DMS114 treated with DMSO at 0.1 percent for 48 hours (cell line): ENCODE measurements around the gene METTL9.
"Not testable (repeated sequence)": the region's sequence is repeated elsewhere in the genome, so short reads cannot be mapped to it uniquely, and the experiment has no call there.

Experiments used
- DNase-seq: peaks from one replicate; lab custom pipeline; 2025; ENCODE audit not compliant: unreplicated experiment; lab: John Stamatoyannopoulos, UW

The METTL9 gene

DNA sequence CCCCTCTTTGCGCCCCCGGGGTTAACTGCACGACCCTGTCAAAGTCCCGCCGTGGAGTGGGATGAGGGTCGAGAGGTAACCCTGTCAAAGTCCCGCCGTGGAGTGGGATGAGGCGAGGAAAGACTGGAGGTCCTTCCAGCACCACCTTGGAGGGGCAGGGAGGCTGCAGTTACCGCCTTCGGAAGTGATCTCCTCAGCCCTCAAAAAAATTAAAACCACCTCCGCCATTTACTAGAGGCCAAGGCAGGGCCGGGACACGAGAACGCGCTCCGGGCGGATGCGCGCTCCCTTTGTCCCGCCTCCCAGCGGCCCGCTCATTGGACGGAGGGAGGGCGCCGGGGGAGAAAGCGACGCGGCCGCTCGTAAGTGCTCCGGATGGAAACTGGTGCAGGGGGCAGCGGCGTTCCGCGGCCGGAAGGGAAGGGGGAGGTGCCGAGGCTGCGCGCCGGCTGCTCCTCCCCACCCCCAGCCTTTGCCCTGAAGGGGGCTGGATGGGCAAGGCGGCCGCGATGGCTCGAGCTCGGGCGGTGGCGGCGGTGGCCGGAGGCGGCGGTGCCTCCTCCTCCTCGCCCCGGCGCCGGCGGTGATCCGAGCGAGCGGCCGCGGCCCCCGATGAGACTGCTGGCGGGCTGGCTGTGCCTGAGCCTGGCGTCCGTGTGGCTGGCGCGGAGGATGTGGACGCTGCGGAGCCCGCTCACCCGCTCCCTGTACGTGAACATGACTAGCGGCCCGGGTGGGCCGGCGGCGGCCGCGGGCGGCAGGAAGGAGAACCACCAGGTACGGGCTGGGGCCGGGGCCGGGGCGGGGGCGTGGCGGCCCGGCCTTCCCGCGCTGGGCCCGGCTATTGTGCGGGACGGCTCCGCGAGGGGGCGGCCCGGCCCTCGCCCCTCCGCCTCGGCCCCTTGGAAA is at the start of gene METTL9:
Gene METTL9, plus strand, starts transcription at position 456 of the 909 bp plus-strand sequence. Its CDS starts 157 bp downstream, at position 613.
- peak; percentile 79 for DNase-seq

DNA sequence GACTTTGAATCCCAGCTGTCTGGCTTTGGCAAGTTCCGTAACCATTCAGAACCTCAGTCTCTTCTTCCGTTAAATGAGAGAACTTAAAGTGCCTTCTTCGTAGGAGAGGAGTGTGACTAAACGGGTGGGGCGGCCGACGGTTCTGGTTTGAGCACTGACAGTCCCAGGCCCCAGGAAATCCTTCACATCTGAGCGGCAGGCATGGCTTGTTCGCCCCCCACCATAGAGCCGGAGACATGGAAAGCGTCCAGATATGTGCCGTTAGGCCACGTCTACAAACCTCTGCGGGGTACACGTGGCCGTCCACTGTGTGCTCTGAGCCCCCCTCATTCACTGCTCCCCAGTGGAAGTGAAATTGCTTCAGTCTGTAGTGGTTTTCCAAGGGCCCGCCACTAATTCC is 49.4 kb upstream of the METTL9 start:
- not testable (repeated sequence) for DNase-seq

GRCh38 chr16:21550435-21550834 is 48.9 kb upstream of the METTL9 start:
- DNase-seq, result not testable (repeated sequence)

- not testable (repeated sequence) for DNase-seq
Measured at GRCh38 chr16:21551076-21551475, 48.3 kb upstream of the METTL9 start.

DNA sequence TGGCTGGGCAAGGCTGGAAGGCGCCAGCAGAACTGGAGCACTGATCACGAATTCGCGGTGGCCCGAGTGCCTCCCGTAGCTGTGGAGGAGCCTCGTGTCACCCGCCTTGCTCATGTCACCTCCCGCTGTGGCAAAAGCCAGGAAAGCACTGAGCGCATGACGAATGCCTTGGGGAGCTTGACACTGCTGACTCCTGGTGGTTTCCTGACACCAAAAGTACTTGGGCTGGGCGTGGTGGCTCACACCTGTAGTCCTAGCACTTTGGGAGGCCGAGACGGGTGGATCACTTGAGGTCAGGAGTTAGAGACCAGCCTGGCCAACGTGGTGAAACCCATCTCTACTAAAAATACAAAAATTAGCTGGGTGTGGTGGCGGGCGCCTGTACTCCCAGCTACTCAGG is 47.8 kb upstream of the METTL9 start:
- DNase-seq, result not testable (repeated sequence)

DNA sequence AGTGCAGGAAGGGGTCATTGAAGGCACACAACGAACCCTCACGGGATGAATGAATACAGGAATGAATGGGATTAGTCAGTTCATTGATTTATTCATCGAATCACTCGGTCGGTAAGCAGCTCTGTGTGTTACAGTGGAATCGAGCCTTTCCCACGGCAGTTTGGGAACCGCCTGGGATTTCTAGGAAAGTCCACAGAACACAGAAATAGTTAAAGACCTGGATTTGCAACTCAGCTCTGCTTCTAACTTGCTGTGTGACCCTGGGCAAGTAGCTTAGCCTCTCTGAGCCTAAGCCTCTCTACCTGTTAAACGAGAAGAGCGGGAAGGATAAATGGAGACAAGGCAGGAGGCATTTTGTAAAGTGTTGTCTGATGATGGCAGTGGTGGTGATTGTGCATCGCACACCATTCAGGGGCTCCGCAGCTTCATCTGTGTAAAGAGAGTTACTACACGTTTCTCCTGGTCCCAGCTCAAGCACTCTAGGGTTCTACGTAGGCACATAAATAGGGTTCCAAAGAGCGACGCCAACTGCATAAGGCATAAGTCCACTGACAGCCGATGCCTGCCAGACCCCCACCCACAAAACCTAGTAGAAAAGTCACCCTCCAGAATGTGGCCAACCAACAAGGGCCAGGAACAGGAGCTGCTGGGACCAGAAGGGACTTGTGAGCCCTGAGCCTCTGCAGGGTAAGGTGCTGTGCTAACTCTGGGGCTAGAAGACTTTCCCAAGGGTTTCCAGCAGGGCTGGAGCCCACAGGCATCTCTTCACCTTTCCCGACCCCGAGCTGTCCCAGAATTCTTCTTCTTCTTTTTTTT is 45.7 kb upstream of the METTL9 start:
- DNase-seq, result not testable (repeated sequence)

DNA sequence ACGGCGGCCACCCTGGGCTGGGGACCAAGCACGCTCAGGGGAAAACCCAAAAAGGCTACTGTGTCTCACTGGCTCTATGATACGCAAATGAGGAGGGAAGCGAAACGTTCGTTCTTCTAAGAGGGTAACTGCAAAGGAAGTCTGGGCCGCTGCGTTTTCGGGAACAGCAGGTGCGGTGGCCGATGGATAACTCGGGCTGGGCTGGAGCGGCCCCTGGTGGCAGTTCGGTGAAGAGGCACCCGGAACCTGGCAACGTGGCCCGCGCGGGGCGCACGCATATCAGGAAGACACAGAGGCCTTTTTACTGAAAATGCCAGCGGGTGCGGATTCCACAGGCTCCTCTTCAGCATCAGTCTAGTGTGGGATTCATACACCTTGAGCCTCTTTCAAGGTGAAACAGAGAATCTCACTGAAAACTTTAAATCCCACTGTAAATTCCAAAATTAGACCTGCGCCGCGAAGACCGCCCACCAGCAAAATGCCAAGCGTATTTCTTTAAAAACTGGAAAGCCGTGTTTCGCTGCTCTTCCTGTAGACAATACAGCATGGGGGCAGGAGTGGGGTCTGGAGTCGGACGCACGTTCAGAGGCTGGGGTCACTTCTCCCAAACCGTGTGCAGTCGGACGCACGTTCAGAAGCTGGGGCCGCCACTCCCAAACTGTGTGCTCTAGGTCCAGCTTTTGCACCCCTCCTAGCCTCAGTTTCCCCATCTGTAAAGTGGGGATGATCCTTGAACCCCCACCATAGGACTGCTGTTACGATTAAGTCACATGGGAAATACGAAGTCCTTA is 44.4 kb upstream of the METTL9 start:
- peak; percentile 72 for DNase-seq

GRCh38 chr16:21555621-21556020 is 43.8 kb upstream of the METTL9 start:
- DNase-seq, result not testable (repeated sequence)

- DNase-seq, result not testable (repeated sequence)
Measured at GRCh38 chr16:21556026-21556595, 43.3 kb upstream of the METTL9 start.

DNA sequence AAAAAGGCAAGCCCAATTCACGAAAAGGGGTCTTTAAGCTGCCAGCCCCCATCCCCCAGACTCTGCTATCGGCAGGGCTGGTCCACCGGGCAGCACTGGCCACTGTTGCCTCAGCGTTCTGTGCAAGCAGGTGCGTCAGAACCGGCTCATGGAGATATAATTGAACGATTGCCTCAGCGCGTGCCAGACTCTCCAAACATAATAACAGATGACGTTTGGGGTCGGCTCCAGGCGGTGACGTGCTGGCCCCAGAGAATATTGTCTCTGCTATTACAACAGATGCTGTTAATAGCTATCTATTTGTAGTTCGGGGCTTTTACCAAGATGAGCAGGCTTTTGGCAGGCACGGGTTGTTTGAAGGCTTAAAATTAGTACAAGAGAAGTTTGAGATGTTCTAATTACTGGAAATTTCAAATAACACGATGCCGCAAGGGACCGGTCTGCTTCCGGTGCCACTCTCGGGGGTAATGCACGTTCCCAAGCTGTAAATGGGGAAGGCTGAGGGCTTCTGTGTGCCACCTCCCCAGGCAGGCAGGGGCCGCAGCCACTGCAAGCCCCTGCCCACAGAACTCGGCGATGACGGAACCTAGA is 42.6 kb upstream of the METTL9 start:
- DNase-seq, result not testable (repeated sequence)

DNA sequence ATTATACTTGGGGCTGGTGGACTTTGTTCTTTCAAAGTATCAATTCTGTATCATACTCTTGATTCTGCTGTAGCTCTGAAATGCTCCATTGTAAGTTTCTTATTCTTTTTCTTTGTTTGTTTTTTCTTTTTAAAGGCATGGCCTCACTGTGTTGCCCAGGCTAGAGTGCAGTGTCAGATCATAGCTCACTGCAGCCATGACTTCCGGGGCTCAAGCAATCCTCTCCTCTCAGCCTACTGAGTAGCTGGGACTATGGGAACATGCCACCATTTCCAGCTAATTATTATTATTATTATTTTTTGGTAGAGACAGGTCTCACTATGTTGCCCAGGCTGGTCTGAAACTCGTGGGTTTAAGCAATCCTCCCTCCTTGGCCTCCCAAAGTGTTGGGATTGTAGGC is 38.9 kb upstream of the METTL9 start:
- no peak for DNase-seq

DNA sequence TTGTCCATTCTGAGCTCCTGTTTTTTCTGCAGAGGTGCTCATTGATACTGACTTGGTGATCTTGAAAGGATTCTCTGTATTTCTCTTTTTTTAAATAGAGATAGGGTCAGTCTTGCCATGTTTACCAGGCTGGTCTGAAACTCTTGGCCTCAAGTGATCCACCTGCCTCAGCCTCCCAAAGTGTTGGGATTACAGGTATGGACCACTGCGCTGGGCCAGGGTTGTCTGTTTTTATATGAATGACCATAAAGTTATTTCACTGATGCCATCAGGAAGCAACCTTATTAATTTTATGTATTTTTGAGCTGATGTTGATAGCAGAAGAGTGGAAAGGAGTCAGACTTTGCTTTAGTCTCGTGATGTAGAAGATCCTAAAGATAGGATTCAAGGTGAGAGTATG is 35.7 kb upstream of the METTL9 start:
- DNase-seq, result no peak

- not testable (repeated sequence) for DNase-seq
Measured at GRCh38 chr16:21564367-21564766, 35.0 kb upstream of the METTL9 start.

GRCh38 chr16:21565507-21565860 is 33.9 kb upstream of the METTL9 start:
- no peak for DNase-seq

DNA sequence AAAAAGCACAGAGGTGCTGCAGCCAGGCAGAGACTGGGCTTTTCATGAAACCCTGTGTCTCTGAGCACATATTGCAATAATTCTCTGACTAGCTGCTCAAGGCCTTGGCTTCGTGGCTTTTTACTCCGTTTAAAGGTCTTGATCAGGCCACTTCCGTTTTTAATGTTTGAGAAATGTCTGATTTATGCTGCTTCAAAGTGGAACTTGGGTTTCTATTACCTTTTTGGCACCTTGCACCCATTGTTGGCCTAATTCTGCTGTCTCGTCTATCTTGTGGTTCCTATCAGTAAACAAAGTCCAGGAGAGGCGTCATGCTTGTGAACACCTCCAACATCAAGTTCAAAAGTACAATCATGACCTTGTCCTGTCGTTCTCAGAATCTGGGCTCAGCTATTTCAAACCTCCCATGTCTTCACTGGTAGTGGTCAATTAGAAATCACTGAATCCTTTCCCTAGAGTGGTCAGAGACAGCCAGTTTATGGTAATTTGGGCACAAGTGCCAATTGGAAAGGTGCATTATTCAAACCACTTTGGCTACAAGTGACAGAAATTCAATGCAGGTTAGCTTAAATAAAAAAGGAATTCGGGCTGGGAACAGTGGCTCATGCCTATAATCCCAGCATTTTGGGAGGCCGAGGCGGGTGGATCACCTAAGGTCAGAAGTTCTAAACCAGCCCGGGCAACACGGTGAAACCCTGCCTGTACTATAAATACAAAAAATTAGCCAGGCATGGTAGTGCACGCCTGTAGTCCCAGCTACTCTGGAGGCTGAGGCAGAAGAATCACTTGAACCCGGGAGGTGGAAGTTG is 33.3 kb upstream of the METTL9 start:
- DNase-seq, result no peak

GRCh38 chr16:21566891-21567414 is 32.4 kb upstream of the METTL9 start:
- no peak for DNase-seq

DNA sequence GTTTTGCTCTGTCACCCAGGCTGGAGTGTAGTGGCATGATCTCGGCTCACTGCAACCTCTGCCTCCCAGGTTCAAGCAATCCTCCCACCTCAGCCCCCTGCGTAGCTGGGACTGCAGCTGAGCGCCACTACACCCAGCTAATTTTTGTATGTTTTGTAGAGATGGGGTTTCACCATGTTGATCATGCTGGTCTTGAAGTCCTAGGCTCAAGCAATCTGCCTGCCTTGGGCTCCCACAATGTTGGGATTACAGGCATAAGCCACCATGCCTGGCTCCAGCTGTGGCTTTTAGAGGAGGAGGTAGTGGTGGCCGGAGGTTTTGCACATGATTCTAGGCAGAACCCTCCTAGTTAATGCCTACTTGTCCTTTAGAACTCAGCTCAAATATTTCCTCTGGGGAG is 31.9 kb upstream of the METTL9 start:
- not testable (repeated sequence) for DNase-seq

DNA sequence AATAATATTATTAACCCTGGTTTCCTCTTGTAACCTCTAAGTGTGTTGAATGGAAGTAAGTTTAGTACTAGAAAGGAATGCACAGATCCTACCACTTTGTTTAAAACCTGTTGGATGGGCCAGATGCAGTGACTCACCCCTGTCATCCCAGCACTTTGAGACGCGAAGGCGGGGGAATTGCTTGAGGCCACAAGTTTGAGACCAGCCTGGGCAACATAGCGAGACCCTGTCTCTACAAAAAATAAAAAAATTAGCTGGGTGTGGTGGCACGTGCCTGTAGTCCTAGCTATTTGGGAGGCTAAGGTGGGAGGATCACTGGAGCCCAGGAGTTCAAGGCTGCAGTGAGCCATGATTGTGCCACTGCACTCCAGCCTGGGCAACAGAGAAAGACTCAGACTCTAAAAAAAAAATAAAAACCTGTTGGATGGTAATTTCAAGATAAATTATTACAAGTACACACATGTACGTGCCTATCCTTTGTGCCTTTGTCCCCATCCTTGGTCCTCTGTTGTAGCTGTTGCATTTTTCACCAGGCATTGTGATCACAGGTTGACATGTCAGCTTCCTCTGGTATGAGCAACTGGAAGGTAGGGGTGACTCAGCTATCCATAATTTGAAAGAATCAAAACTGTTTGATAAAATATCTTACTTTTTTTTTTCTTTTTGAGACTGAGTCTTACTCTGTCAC is 30.7 kb upstream of the METTL9 start:
- no peak for DNase-seq

DNA sequence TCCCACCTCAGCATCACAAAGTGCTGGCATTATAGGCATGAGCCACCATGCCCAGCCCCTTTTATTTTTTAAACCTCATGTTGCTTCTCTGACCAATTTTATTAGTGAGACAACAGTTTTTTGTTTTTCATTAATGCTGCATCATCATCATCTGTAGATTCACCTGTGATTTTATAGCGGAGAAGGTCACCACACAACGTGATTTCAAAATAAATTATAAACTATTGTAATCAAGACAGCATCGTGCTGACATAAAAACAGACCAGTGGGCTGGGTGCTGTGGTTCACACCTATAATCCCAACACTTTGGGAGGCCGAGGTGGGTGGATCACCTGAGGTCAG is 28.7 kb upstream of the METTL9 start:
- DNase-seq, result no peak
